Stimulated activated effector memory CD8-positive, alpha-beta T cell treated with anti-CD3 and anti-CD28 coated beads, Interleukin-12 subunit alpha, Interleukin-12 subunit beta, amount 100 ng/mL, for 72 hours (primary cell): Measurements from ENCODE around the gene SOD1.

Experiments used
- ATAC-seq: fragments of 150-1000 bp; cut with Tn5 transposase; 2 replicates; pipeline ENCODE4 v1.10.0; 2021
- DNase-seq, 2 donors: peaks; one replicate each; pipeline ENCODE4 v3.0.0; 2021 to 2022; ENCODE audit warnings: low spot score in 2 of 2
- H3K27ac Mint-ChIP-seq: one replicate; pipeline ENCODE4 v1.8.0; 2022; ENCODE audit warnings: mild to moderate bottlenecking, mixed read lengths
- H3K36me3 Mint-ChIP-seq: one replicate; pipeline ENCODE4 v1.8.0; 2022; ENCODE audit warnings: mild to moderate bottlenecking, mixed read lengths
- H3K4me1 Mint-ChIP-seq: one replicate; pipeline ENCODE4 v1.8.0; 2022; ENCODE audit warnings: mixed read lengths
- H3K4me3 Mint-ChIP-seq: one replicate; pipeline ENCODE4 v1.8.0; 2022; ENCODE audit warnings: mild to moderate bottlenecking, mixed read lengths
- H3K9me3 Mint-ChIP-seq: one replicate; pipeline ENCODE4 v1.8.0; 2022; ENCODE audit warnings: mixed read lengths

SOD1 gene

GRCh38 chr21:31666445-31667010 lies 7.0 kb downstream of the SOD1 start:
- DNase-seq (no peak), ATAC-seq (no peak)
- Mint-ChIP-seq H3K4me3 (peak overlapping the region; percentile 18), H3K4me1 (peaks cover 55% of the 10 kb centered on the region), H3K36me3 (peaks cover 97% of the 10 kb centered on the region), H3K27ac (peak overlapping the region; percentile 52), H3K9me3 (no peaks in the 10 kb centered on the region)

GRCh38 chr21:31667132-31667531 lies 7.6 kb downstream of the SOD1 start:
- H3K9me3 Mint-ChIP-seq = no peaks in the 10 kb centered on the region
- no peak for DNase-seq
- peaks cover 52% of the 10 kb centered on the region for H3K4me1 Mint-ChIP-seq
- H3K27ac Mint-ChIP-seq = peak overlapping the region; percentile 52
- peak; percentile 43 for ATAC-seq
- H3K4me3 Mint-ChIP-seq = peak overlapping the region; percentile 18
- H3K36me3 Mint-ChIP-seq = peaks cover 97% of the 10 kb centered on the region

- Mint-ChIP-seq H3K9me3 (no peaks in the 10 kb centered on the region), H3K4me1 (peaks cover 51% of the 10 kb centered on the region), H3K4me3 (no peak overlapping the region), H3K27ac (peak overlapping the region; percentile 52), H3K36me3 (peaks cover 92% of the 10 kb centered on the region)
- ATAC-seq (no peak), DNase-seq (no peak)
Observed at GRCh38 chr21:31667639-31668038, 8.1 kb downstream of the SOD1 start.

- Mint-ChIP-seq H3K9me3 (no peaks in the 10 kb centered on the region), H3K27ac (peak overlapping the region; percentile 76), H3K4me3 (no peak overlapping the region), H3K36me3 (peaks cover 83% of the 10 kb centered on the region), H3K4me1 (peaks cover 45% of the 10 kb centered on the region)
- DNase-seq = no peak
- ATAC-seq = peak; percentile 71
Observed at GRCh38 chr21:31668651-31669491, 9.4 kb downstream of the SOD1 start.

- Mint-ChIP-seq H3K4me3 (no peak overlapping the region), H3K4me1 (peaks cover 35% of the 10 kb centered on the region), H3K27ac (no peak overlapping the region), H3K36me3 (peaks cover 71% of the 10 kb centered on the region), H3K9me3 (no peaks in the 10 kb centered on the region)
- DNase-seq (peak in 1 of 2 donors; percentile 26), ATAC-seq (no peak)
Observed at GRCh38 chr21:31670070-31670469, 10.6 kb downstream of the SOD1 start.

- H3K4me1 Mint-ChIP-seq = peaks cover 25% of the 10 kb centered on the region
- H3K4me3 Mint-ChIP-seq = no peak overlapping the region
- no peaks in the 10 kb centered on the region for H3K9me3 Mint-ChIP-seq
- ATAC-seq (no peak), DNase-seq (peak in 1 of 2 donors; percentile 30)
- peaks cover 59% of the 10 kb centered on the region for H3K36me3 Mint-ChIP-seq
- peak overlapping the region; percentile 14 for H3K27ac Mint-ChIP-seq
Observed at GRCh38 chr21:31671146-31671716, 11.7 kb downstream of the SOD1 start.

GRCh38 chr21:31671931-31672330 lies 12.4 kb downstream of the SOD1 start:
- Mint-ChIP-seq H3K4me3 (no peak overlapping the region), H3K36me3 (peaks cover 52% of the 10 kb centered on the region), H3K27ac (peak overlapping the region; percentile 14), H3K9me3 (no peaks in the 10 kb centered on the region), H3K4me1 (peaks cover 18% of the 10 kb centered on the region)
- DNase-seq (no peak), ATAC-seq (no peak)

GRCh38 chr21:31673321-31673912 lies 13.9 kb downstream of the SOD1 start:
- H3K9me3 Mint-ChIP-seq = no peaks in the 10 kb centered on the region
- H3K4me3 Mint-ChIP-seq = no peak overlapping the region
- H3K27ac Mint-ChIP-seq = no peak overlapping the region
- peaks cover 38% of the 10 kb centered on the region for H3K36me3 Mint-ChIP-seq
- no peak for ATAC-seq
- no peak for DNase-seq
- peaks cover 15% of the 10 kb centered on the region for H3K4me1 Mint-ChIP-seq

- no peak for ATAC-seq
- Mint-ChIP-seq H3K9me3 (no peaks in the 10 kb centered on the region), H3K36me3 (peaks cover 25% of the 10 kb centered on the region), H3K4me3 (no peak overlapping the region), H3K27ac (no peak overlapping the region), H3K4me1 (peaks cover 7% of the 10 kb centered on the region)
- no peak for DNase-seq
Observed at GRCh38 chr21:31675318-31675717, 15.8 kb downstream of the SOD1 start.

- H3K36me3 Mint-ChIP-seq = peaks cover 22% of the 10 kb centered on the region
- no peak for ATAC-seq
- H3K9me3 Mint-ChIP-seq = no peaks in the 10 kb centered on the region
- peaks cover 7% of the 10 kb centered on the region for H3K4me1 Mint-ChIP-seq
- no peak overlapping the region for H3K4me3 Mint-ChIP-seq
- DNase-seq = no peak
- no peak overlapping the region for H3K27ac Mint-ChIP-seq
Observed at GRCh38 chr21:31675960-31676359, 16.5 kb downstream of the SOD1 start.

GRCh38 chr21:31677047-31677446 lies 17.6 kb downstream of the SOD1 start:
- Mint-ChIP-seq H3K4me1 (no peaks in the 10 kb centered on the region), H3K27ac (no peak overlapping the region), H3K36me3 (peaks cover 18% of the 10 kb centered on the region), H3K9me3 (no peaks in the 10 kb centered on the region), H3K4me3 (no peak overlapping the region)
- DNase-seq = no peak
- ATAC-seq = no peak

- Mint-ChIP-seq H3K4me3 (no peak overlapping the region), H3K36me3 (peaks cover 31% of the 10 kb centered on the region), H3K9me3 (no peaks in the 10 kb centered on the region), H3K27ac (no peak overlapping the region), H3K4me1 (no peaks in the 10 kb centered on the region)
- DNase-seq (no peak), ATAC-seq (no peak)
Observed at GRCh38 chr21:31678478-31678877, 19.0 kb downstream of the SOD1 start.

- H3K36me3 Mint-ChIP-seq = peaks cover 73% of the 10 kb centered on the region
Observed at GRCh38 chr21:31682620-31683019, 23.1 kb downstream of the SOD1 start.

GRCh38 chr21:31683029-31683428 lies 23.5 kb downstream of the SOD1 start:
- no peak for DNase-seq
- H3K36me3 Mint-ChIP-seq = peaks cover 77% of the 10 kb centered on the region
- no peak overlapping the region for H3K27ac Mint-ChIP-seq
- H3K4me1 Mint-ChIP-seq = no peaks in the 10 kb centered on the region
- no peak for ATAC-seq
- H3K9me3 Mint-ChIP-seq = no peaks in the 10 kb centered on the region
- no peak overlapping the region for H3K4me3 Mint-ChIP-seq

More at GRCh38 chr21:31682620-31683019, 23.1 kb downstream of the SOD1 start:
- Mint-ChIP-seq H3K4me3 (no peak overlapping the region), H3K27ac (no peak overlapping the region), H3K9me3 (no peaks in the 10 kb centered on the region), H3K4me1 (no peaks in the 10 kb centered on the region)
- ATAC-seq (no peak), DNase-seq (no peak)

GRCh38 chr21:31684918-31685317 lies 25.4 kb downstream of the SOD1 start:
- Mint-ChIP-seq H3K4me1 (no peaks in the 10 kb centered on the region), H3K9me3 (no peaks in the 10 kb centered on the region), H3K36me3 (peaks cover 93% of the 10 kb centered on the region), H3K4me3 (no peak overlapping the region), H3K27ac (no peak overlapping the region)
- ATAC-seq = no peak
- DNase-seq = no peak
